Measurements from ENCODE around the gene LYSMD1. TPM values are rescaled to one million over a fixed set of nuclear protein-coding genes. Genes with fewer than 3 reads are reported as not detected.

The LYSMD1 gene
- total and polyA plus RNA-seq, 2 of the 4 experiments (the other 2 are of a cell fraction) = 5.9 to 10.4 TPM

- Histone ChIP-seq H3K9ac (ENCODE audit: low read depth, low read length) (no peak within 1 kb of the TSS), H3K9me3 (ENCODE audit: control insufficient read depth, insufficient read depth, low read length) (no peaks in the 10 kb centered on the region), H4K8ac (ENCODE audit: low read depth in 2 of 2, low read length in 2 of 2) (no peak within 1 kb of the TSS; a peak in 1 of 4 replicates), H3K18ac (ENCODE audit: low read depth, low read length) (no peak within 1 kb of the TSS), H4K20me1 (ENCODE audit: insufficient read depth, low read length) (no peaks in the 10 kb centered on the region), H3K4ac (ENCODE audit: low read depth, low read length) (no peak within 1 kb of the TSS), H2AK9ac (replicated peaks; ENCODE audit: low read depth, low read length, poor library complexity) (peak within 1 kb of the TSS; percentile 58), H4K91ac (ENCODE audit: insufficient read depth, low read depth, low read length) (no peak within 1 kb of the TSS), H2BK15ac (ENCODE audit: low read depth, low read length) (no peak within 1 kb of the TSS), H3K79me1 (ENCODE audit: low read depth in 1 of 2, low read length in 2 of 2) (no peaks in the 10 kb centered on the region; a peak in 1 of 4 replicates), H2BK20ac (ENCODE audit: low read depth, low read length) (no peak within 1 kb of the TSS), H3K27ac (ENCODE audit: insufficient read depth, low read length) (no peak within 1 kb of the TSS), H2BK120ac (ENCODE audit: low read depth, low read length) (no peak within 1 kb of the TSS), H2AK5ac (ENCODE audit: low read depth, low read length) (no peak within 1 kb of the TSS), H2AFZ (replicated peaks; ENCODE audit: low read length, poor library complexity) (no peak within 1 kb of the TSS), H3K4me3 (ENCODE audit: insufficient read depth, low read depth, low read length) (no peak within 1 kb of the TSS), H3K36me3 (ENCODE audit: control insufficient read depth, insufficient read depth, low read length) (peaks cover 46% of the 10 kb centered on the region), H3K9me1 (ENCODE audit: insufficient read depth, low read length) (peaks cover 3% of the 10 kb centered on the region; the same call in 1 of the 2 replicates), H2BK5ac (ENCODE audit: low read depth, low read length, poor library complexity, severe bottlenecking) (no peak within 1 kb of the TSS), H3K23ac (ENCODE audit: low read depth, low read length) (no peak within 1 kb of the TSS), H3K4me1 (ENCODE audit: control insufficient read depth, insufficient read depth, low read length) (peaks cover 2% of the 10 kb centered on the region; the same call in 1 of the 2 replicates), H3K4me2 (ENCODE audit: low read depth, low read length) (no peak within 1 kb of the TSS), H4K5ac (ENCODE audit: low read depth, low read length) (no peak within 1 kb of the TSS; the same call in 1 of the 2 replicates), H3K27me3 (ENCODE audit: control insufficient read depth, insufficient read depth, low read length) (no peaks in the 10 kb centered on the region), H3K56ac (ENCODE audit: extremely low read depth, insufficient read depth, low read length) (no peak within 1 kb of the TSS), H3K14ac (replicated peaks; ENCODE audit: low read depth, low read length) (no peak within 1 kb of the TSS)
- in situ Hi-C loops (cut with MboI; ENCODE audit: low sequenced_read_pairs) (no loop called here), dilution Hi-C loops (cut with HindIII; ENCODE audit: low sequenced_read_pairs, unreplicated experiment) (no loop called here), intact Hi-C loops (cut with micrococcal nuclease) (no loop called here)
- ATAC-seq (ENCODE audit: low read depth) = peak; percentile 88
- DNase-seq = peak; percentile 28
- ChIA-PET POLR2A (ENCODE audit: unreplicated experiment) (no interaction called here), CTCF (interaction anchor here (1.0 kb wide), 1 partner anchor 14 kb away, joined by 3 read pairs; no protein-coding TSS in a partner anchor)
- WGBS, 2 experiments (ENCODE audit: extremely low coverage in 2 of 2, insufficient read length in 1 of 2) = no CpG with 5 or more reads among the region's 4 CpGs
- TF ChIP-seq RCOR1 (IDR thresholded peaks at IDR 0.05; ENCODE audit: insufficient replicate concordance, low read length) (no peak), POLR2A (IDR thresholded peaks at IDR 0.05; ENCODE audit: low read depth, low read length) (no peak), MAZ (IDR thresholded peaks at IDR 0.05; ENCODE audit: borderline replicate concordance, low read depth, low read length) (no peak), FOS (IDR thresholded peaks at IDR 0.05; ENCODE audit: low read depth, low read length) (no peak), CHD1 (IDR thresholded peaks at IDR 0.05; ENCODE audit: low read depth, low read length) (no peak), CTCF (conservative IDR thresholded peaks at IDR 0.05; ENCODE audit: low read depth, low read length) (peak; percentile 46), SMC3 (IDR thresholded peaks at IDR 0.05; ENCODE audit: low read depth, low read length) (peak; percentile 32), MXI1 (IDR thresholded peaks at IDR 0.05; ENCODE audit: borderline replicate concordance, low read depth, low read length) (no peak), RAD21 (IDR thresholded peaks at IDR 0.05; ENCODE audit: low read length) (peak; percentile 27; the same call in 1 of the 2 replicates), RFX5 (IDR thresholded peaks at IDR 0.05; ENCODE audit: low read depth, low read length) (no peak), BHLHE40 (IDR thresholded peaks at IDR 0.05; ENCODE audit: low read depth, low read length) (no peak), CEBPB (IDR thresholded peaks at IDR 0.05; ENCODE audit: low read depth, low read length) (no peak)
- no TSS peak for BruUV-seq (replicated peaks)
These were observed 10.2 kb upstream of the LYSMD1 start, which contains the start of gene TMOD4 for GRCh38 chr1:151175863-151176262. Gene TMOD4, minus strand, starts transcription at chr1:151175981. Its CDS starts 1,106 bp downstream, at chr1:151174875.

All from IMR-90 (cell line).